NCI-H1930 (cell line): ENCODE data around the gene SKAP1.

Source experiments
- DNase-seq, 2 experiments: peaks; one replicate each; lab custom pipeline; 2025; lab: John Stamatoyannopoulos, UW

The SKAP1 gene

GRCh38 chr17:48244814-48245213 is 185.2 kb downstream of the SKAP1 start:
- no peak for DNase-seq

GRCh38 chr17:48244121-48244711 is 185.8 kb downstream of the SKAP1 start:
- DNase-seq = no peak

GRCh38 chr17:48241770-48242497 is 188.1 kb downstream of the SKAP1 start:
- DNase-seq = peak in 1 of 2 experiments; percentile 29

GRCh38 chr17:48241131-48241591 is 188.9 kb downstream of the SKAP1 start:
- peak; percentile 31 to 33 for DNase-seq

GRCh38 chr17:48240562-48241130 is 189.4 kb downstream of the SKAP1 start:
- no peak for DNase-seq

- DNase-seq = no peak
Observed at GRCh38 chr17:48240122-48240521, 189.9 kb downstream of the SKAP1 start.

- no peak for DNase-seq
Observed at GRCh38 chr17:48239603-48239995, 190.4 kb downstream of the SKAP1 start.

GRCh38 chr17:48238933-48239602 is 190.9 kb downstream of the SKAP1 start:
- DNase-seq = no peak

- no peak for DNase-seq
Observed at GRCh38 chr17:48237456-48237855, 192.6 kb downstream of the SKAP1 start.

- DNase-seq = no peak
Observed at GRCh38 chr17:48236681-48237134, 193.3 kb downstream of the SKAP1 start.

- DNase-seq = no peak
Observed at GRCh38 chr17:48234922-48235321, 195.1 kb downstream of the SKAP1 start.

GRCh38 chr17:48231995-48232959 is 197.7 kb downstream of the SKAP1 start:
- peak; percentile 83 to 87 for DNase-seq

- DNase-seq = no peak
Observed at GRCh38 chr17:48229936-48230335, 200.1 kb downstream of the SKAP1 start.

- no peak for DNase-seq
Observed at GRCh38 chr17:48228720-48229119, 201.3 kb downstream of the SKAP1 start.

GRCh38 chr17:48225725-48226567 is 204.1 kb downstream of the SKAP1 start:
- DNase-seq = no peak

- DNase-seq = no peak
Observed at GRCh38 chr17:48223945-48224344, 206.1 kb downstream of the SKAP1 start.

GRCh38 chr17:48219617-48220016 is 210.4 kb downstream of the SKAP1 start:
- DNase-seq = no peak

GRCh38 chr17:48215583-48216139 is 214.4 kb downstream of the SKAP1 start:
- DNase-seq = peak; percentile 28 to 58

- DNase-seq = no peak
Observed at GRCh38 chr17:48213797-48214196, 216.2 kb downstream of the SKAP1 start.

GRCh38 chr17:48211787-48212186 is 218.2 kb downstream of the SKAP1 start:
- DNase-seq = no peak
